ENCODE results near the gene SOCS1. TPM values are rescaled to one million over a fixed set of nuclear protein-coding genes. Genes with fewer than 3 reads are reported as not detected.

The SOCS1 gene
- total and polyA plus RNA-seq, 10 donors, result 7.7 to 50.8 (median 21.8) TPM

- intact Hi-C loops (cut with DNase I; ENCODE audit: low total_unique reads), result no loop called here
- TF ChIP-seq CTCF (IDR thresholded peaks at IDR 0.05 in 8 of 11, conservative IDR thresholded peaks at IDR 0.05 in 3 of 11), result no peak
- no peak for TF ChIP-seq POLR2A (IDR thresholded peaks at IDR 0.05)
- no peak for TF ChIP-seq POLR2AphosphoS5 (IDR thresholded peaks at IDR 0.05)
- Histone ChIP-seq H3K4me3 (peak overlapping the region in 6 of 8 donors; percentile 20 to 97 (median 91)), H3K27ac (peak overlapping the region in 4 of 8 donors; percentile 38 to 99 (median 96)), H3K4me1 (peaks cover 19 to 56% (median 44%) of the 10 kb centered on the region in 6 donors), H3K9me3 (no peaks in the 10 kb centered on the region), H3K36me3 (peaks cover 0 to 38% (median 0%) of the 10 kb centered on the region in 6 donors), H3K27me3 (replicated peaks in 1 of 7) (peaks cover 0 to 8% (median 0%) of the 10 kb centered on the region in 7 donors)
- 70 to 85% (median 81%) methylated on average over 8 of the region's 8 CpGs for WGBS, 5 donors
- no peak for DNase-seq
These were observed 3.5 kb downstream of the SOCS1 start for GRCh38 chr16:11252482-11252931.

- peak; percentile 85 for DNase-seq
- 61 to 76% (median 71%) methylated on average over 18 of the region's 18 CpGs for WGBS, 5 donors
These were observed 4.2 kb downstream of the SOCS1 start for GRCh38 chr16:11251525-11252481.

DNA sequence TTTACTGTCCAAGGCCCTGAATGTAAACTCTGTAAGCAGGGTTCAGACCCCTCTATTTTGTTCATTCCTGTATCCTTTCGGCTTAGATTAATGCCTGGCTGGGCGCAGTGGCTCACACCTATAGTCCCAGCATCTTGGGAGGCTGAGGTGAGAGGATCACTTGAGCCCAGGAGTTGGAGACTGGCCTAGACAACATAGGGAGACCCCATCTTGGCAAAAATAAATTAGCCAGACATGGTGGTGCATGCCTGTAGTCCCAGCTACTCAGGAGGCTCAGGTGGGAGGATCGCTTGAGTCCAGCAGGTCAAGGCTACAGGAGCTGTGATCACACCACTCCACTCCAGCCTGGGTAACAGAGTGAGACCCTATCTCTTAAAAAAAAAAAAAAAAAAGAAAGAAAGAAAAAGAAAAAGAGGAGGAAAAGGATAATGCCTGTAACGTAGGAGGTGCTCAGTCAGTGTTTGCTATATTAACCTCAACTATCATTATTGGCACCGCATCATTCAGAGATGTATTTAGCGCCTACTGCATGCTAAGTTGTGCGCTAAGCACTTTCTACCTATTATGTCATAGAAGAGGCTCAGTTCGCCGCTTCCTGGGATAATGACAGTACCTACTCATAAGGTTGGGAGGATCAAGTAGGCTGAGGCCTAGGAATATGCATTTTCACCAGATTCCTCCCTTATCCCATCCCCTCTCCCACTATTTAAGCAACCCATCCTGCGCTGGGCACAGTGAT, 5.0 kb downstream of the SOCS1 start:
- whole genome bisulfite sequencing, 5 donors, result 95 to 96% (median 95%) methylated on average over 10 of the region's 10 CpGs
- H3K27me3 ChIP-seq (replicated peaks in 1 of 7), result peaks cover 0 to 8% (median 0%) of the 10 kb centered on the region in 7 donors
- no peak overlapping the region for H3K4me3 ChIP-seq
- H3K4me1 ChIP-seq, result peaks cover 12 to 48% (median 33%) of the 10 kb centered on the region in 6 donors
- no peak for DNase-seq
- TF ChIP-seq CTCF (IDR thresholded peaks at IDR 0.05 in 8 of 11, conservative IDR thresholded peaks at IDR 0.05 in 3 of 11) (no peak), POLR2AphosphoS5 (IDR thresholded peaks at IDR 0.05) (peak in 1 of 3 donors; percentile 10)
- H3K36me3 ChIP-seq, result peaks cover 0 to 38% (median 0%) of the 10 kb centered on the region in 6 donors
- no peaks in the 10 kb centered on the region for H3K9me3 ChIP-seq
- H3K27ac ChIP-seq, result peak overlapping the region in 4 of 8 donors; percentile 38 to 99 (median 96)
- intact Hi-C loops (cut with DNase I; ENCODE audit: low total_unique reads), result no loop called here

More at GRCh38 chr16:11251525-11252481, 4.2 kb downstream of the SOCS1 start:
- no peaks in the 10 kb centered on the region for H3K9me3 ChIP-seq
- TF ChIP-seq CTCF (IDR thresholded peaks at IDR 0.05 in 8 of 11, conservative IDR thresholded peaks at IDR 0.05 in 3 of 11) (no peak), POLR2AphosphoS5 (IDR thresholded peaks at IDR 0.05) (peak; percentile 54 to 73 (median 70))
- peak overlapping the region in 4 of 8 donors; percentile 38 to 99 (median 96) for H3K27ac ChIP-seq
- H3K36me3 ChIP-seq, result peaks cover 0 to 38% (median 0%) of the 10 kb centered on the region in 6 donors
- intact Hi-C loops (cut with DNase I; ENCODE audit: low total_unique reads), result no loop called here
- peak overlapping the region in 6 of 8 donors; percentile 20 to 97 (median 91) for H3K4me3 ChIP-seq
- H3K4me1 ChIP-seq, result peaks cover 13 to 49% (median 37%) of the 10 kb centered on the region in 6 donors
- peaks cover 0 to 8% (median 0%) of the 10 kb centered on the region in 7 donors for H3K27me3 ChIP-seq (replicated peaks in 1 of 7)
